Epithelial cell of prostate (primary cell): ENCODE measurements around the gene ANKRD60.

Source experiments
- DNase-seq: peaks from one replicate; pipeline ENCODE4 v3.0.0-alpha.2; 2011; ENCODE audit warnings: low read depth, low spot score
- H3K27ac ChIP-seq: fragments of 450-650 bp; 2 replicates; pipeline ENCODE4 v1.5.1; 2017; ENCODE audit warnings: mild to moderate bottlenecking

Gene ANKRD60

GRCh38 chr20:58169450-58169849 is 59.0 kb downstream of the ANKRD60 start:
- DNase-seq: no peak

GRCh38 chr20:58168843-58169242 is 59.6 kb downstream of the ANKRD60 start:
- H3K27ac ChIP-seq: no peak overlapping the region
- DNase-seq: no peak

More at GRCh38 chr20:58169450-58169849, 59.0 kb downstream of the ANKRD60 start:
- H3K27ac ChIP-seq: no peak overlapping the region

GRCh38 chr20:58167759-58168158 is 60.7 kb downstream of the ANKRD60 start:
- no peak for DNase-seq
- no peak overlapping the region for H3K27ac ChIP-seq
